HEK293 (cell line): ENCODE data around the gene SLC37A2.

ENCODE experiments used
- CTCF ChIA-PET: fragments of 350-600 bp; formaldehyde crosslinking; extraction: SDS; loops from one replicate; lab custom pipeline; 2021; ENCODE audit warnings: antibody characterized with exemption; lab: Yijun Ruan, JAX
- POLR2A ChIA-PET: fragments of 300-600 bp; formaldehyde crosslinking; extraction: SDS; loops from one replicate; lab custom pipeline; 2020; ENCODE audit warnings: antibody characterized with exemption, inconsistent platforms; lab: Yijun Ruan, JAX
- H3K27ac ChIP-seq: fragments of 200-500 bp; sonication (Bioruptor generic); 2 replicates; pipeline ENCODE4 v1.5.1; 2014; ENCODE audit warnings: low read depth, low read length, control low read depth, inconsistent platforms; ENCODE audit errors: extremely low read depth
- H3K36me3 ChIP-seq, 2 experiments: fragments of 200-500 bp in 1 of 2; sonication (Bioruptor generic) in 1 of 2; 1 replicate in 1 of 2; 2 replicates in 1 of 2; pipeline ENCODE4 v1.5.1; 2014 to 2017; ENCODE audit warnings: inconsistent platforms in 2 of 2, low read length in 2 of 2; ENCODE audit not compliant: control insufficient read depth in 2 of 2, insufficient read depth in 1 of 2
- H3K4me1 ChIP-seq: fragments of 200-500 bp; sonication (Bioruptor generic); 2 replicates; pipeline ENCODE4 v1.5.1; 2014; ENCODE audit warnings: mild to moderate bottlenecking, low read length, inconsistent platforms; ENCODE audit not compliant: control insufficient read depth, insufficient read depth
- H3K4me3 ChIP-seq: 2 replicates; pipeline ENCODE4 v1.5.1; 2011; ENCODE audit warnings: low read depth, mild to moderate bottlenecking, control low read depth, low read length, moderate library complexity
- H3K9me3 ChIP-seq: fragments of 200-500 bp; sonication (Bioruptor generic); 2 replicates; pipeline ENCODE4 v1.5.1; 2014; ENCODE audit warnings: low read depth, low read length, inconsistent platforms; ENCODE audit not compliant: control insufficient read depth, insufficient read depth
- ATF2 ChIP-seq: fragments of 450-650 bp; formaldehyde crosslinking; IDR thresholded peaks from 2 replicates; pipeline ENCODE4 v1.5.1; 2016; ENCODE audit warnings: missing biosample characterization, missing genetic modification characterization, low read depth
- GLI2 ChIP-seq: fragments of 450-650 bp; formaldehyde crosslinking; IDR thresholded peaks from 2 replicates; pipeline ENCODE4; 2017; ENCODE audit warnings: missing biosample characterization, missing genetic modification characterization, low read depth, borderline replicate concordance
- KLF17 ChIP-seq: fragments of 450-650 bp; formaldehyde crosslinking; IDR thresholded peaks from 2 replicates; pipeline ENCODE4 v1.5.1; 2016; ENCODE audit warnings: missing biosample characterization, missing genetic modification characterization
- REPIN1 ChIP-seq: fragments of 450-650 bp; formaldehyde crosslinking; IDR thresholded peaks from 2 replicates; pipeline ENCODE4 v1.5.1; 2017; ENCODE audit warnings: missing biosample characterization, missing genetic modification characterization, low read depth
- SP3 ChIP-seq: fragments of 450-650 bp; formaldehyde crosslinking; IDR thresholded peaks from 2 replicates; pipeline ENCODE4 v1.5.1; 2016; ENCODE audit warnings: missing biosample characterization, missing genetic modification characterization
- ZBTB21 ChIP-seq: fragments of 450-650 bp; formaldehyde crosslinking; IDR thresholded peaks from 2 replicates; pipeline ENCODE4 v1.5.1; 2017; ENCODE audit warnings: missing biosample characterization, missing genetic modification characterization
- ZNF10 ChIP-seq: fragments of 450-650 bp; formaldehyde crosslinking; IDR thresholded peaks from 2 replicates; pipeline ENCODE4 v1.5.1; 2017; ENCODE audit warnings: missing biosample characterization, missing genetic modification characterization
- ZNF138 ChIP-seq: fragments of 450-650 bp; formaldehyde crosslinking; IDR thresholded peaks from 2 replicates; pipeline ENCODE4 v1.5.1; 2016; ENCODE audit warnings: missing biosample characterization, missing genetic modification characterization, borderline replicate concordance
- ZNF157 ChIP-seq: fragments of 450-650 bp; formaldehyde crosslinking; IDR thresholded peaks from 2 replicates; pipeline ENCODE4 v1.5.1; 2016; ENCODE audit warnings: missing biosample characterization, missing genetic modification characterization
- ZNF169 ChIP-seq: fragments of 450-650 bp; formaldehyde crosslinking; IDR thresholded peaks from 2 replicates; pipeline ENCODE4 v1.5.1; 2016; ENCODE audit warnings: missing biosample characterization, missing genetic modification characterization
- ZNF423 ChIP-seq: fragments of 450-650 bp; formaldehyde crosslinking; IDR thresholded peaks from 2 replicates; pipeline ENCODE4 v1.5.1; 2016; ENCODE audit warnings: missing biosample characterization, missing genetic modification characterization
- ZNF449 ChIP-seq: fragments of 450-650 bp; formaldehyde crosslinking; IDR thresholded peaks from 2 replicates; pipeline ENCODE4 v1.5.1; 2017; ENCODE audit warnings: missing biosample characterization, mild to moderate bottlenecking, missing genetic modification characterization, moderate library complexity
- ZNF501 ChIP-seq: fragments of 450-650 bp; formaldehyde crosslinking; IDR thresholded peaks from 2 replicates; pipeline ENCODE4 v1.5.1; 2016; ENCODE audit warnings: missing biosample characterization, missing genetic modification characterization
- ZNF521 ChIP-seq: fragments of 450-650 bp; formaldehyde crosslinking; IDR thresholded peaks from 2 replicates; pipeline ENCODE4 v1.5.1; 2017; ENCODE audit warnings: missing biosample characterization, mild to moderate bottlenecking, missing genetic modification characterization
- ZNF585B ChIP-seq: fragments of 450-650 bp; formaldehyde crosslinking; IDR thresholded peaks from 2 replicates; pipeline ENCODE4 v1.5.1; 2016; ENCODE audit warnings: missing biosample characterization, missing genetic modification characterization
- ZNF624 ChIP-seq: fragments of 450-650 bp; formaldehyde crosslinking; IDR thresholded peaks from 2 replicates; pipeline ENCODE4 v1.5.1; 2017; ENCODE audit warnings: missing biosample characterization, missing genetic modification characterization
- ZNF692 ChIP-seq: fragments of 450-650 bp; formaldehyde crosslinking; IDR thresholded peaks from 2 replicates; pipeline ENCODE4 v1.5.1; 2016; ENCODE audit warnings: missing biosample characterization, missing genetic modification characterization
- ZNF707 ChIP-seq: fragments of 450-650 bp; formaldehyde crosslinking; IDR thresholded peaks from 2 replicates; pipeline ENCODE4 v1.5.1; 2016; ENCODE audit warnings: missing biosample characterization, missing genetic modification characterization
- ZNF747 ChIP-seq: fragments of 450-650 bp; formaldehyde crosslinking; IDR thresholded peaks from 2 replicates; pipeline ENCODE4 v1.5.1; 2016; ENCODE audit warnings: missing biosample characterization, missing genetic modification characterization
- ZNF777 ChIP-seq: fragments of 450-650 bp; formaldehyde crosslinking; IDR thresholded peaks from 2 replicates; pipeline ENCODE4 v1.5.1; 2017; ENCODE audit warnings: missing biosample characterization, missing genetic modification characterization, borderline replicate concordance
- ZSCAN16 ChIP-seq: fragments of 450-650 bp; formaldehyde crosslinking; IDR thresholded peaks from 2 replicates; pipeline ENCODE4 v1.5.1; 2016; ENCODE audit warnings: missing biosample characterization, missing genetic modification characterization
- ZSCAN18 ChIP-seq: fragments of 450-650 bp; formaldehyde crosslinking; IDR thresholded peaks from 2 replicates; pipeline ENCODE4 v1.5.1; 2016; ENCODE audit warnings: missing biosample characterization, missing genetic modification characterization

The SLC37A2 gene

GRCh38 chr11:125084057-125084416, 20.9 kb downstream of the SLC37A2 start:
- H3K4me3 ChIP-seq, result no peak overlapping the region
- CTCF ChIA-PET, result interaction anchor here (1.0 kb wide), 1 partner anchor 344 kb away, joined by 3 read pairs; no protein-coding TSS in a partner anchor
- H3K27ac ChIP-seq, result no peak overlapping the region
- H3K36me3 ChIP-seq, result peaks cover 0 to 13% of the 10 kb centered on the region in 2 experiments; a peak in 1 of 3 replicates
- H3K9me3 ChIP-seq, result no peaks in the 10 kb centered on the region
- H3K4me1 ChIP-seq, result no peaks in the 10 kb centered on the region
- no peak for TF ChIP-seq ZNF157
- no peak for TF ChIP-seq ZBTB21 (tag by site-specific recombination)
- no peak for TF ChIP-seq ZNF501
- TF ChIP-seq ZNF692 (tag by site-specific recombination), result no peak
- TF ChIP-seq ZNF10 (tag by site-specific recombination), result no peak
- TF ChIP-seq ZNF747 (tag by site-specific recombination), result no peak
- TF ChIP-seq KLF17 (tag by site-specific recombination), result no peak
- TF ChIP-seq ZNF777 (tag by site-specific recombination), result no peak
- no peak for TF ChIP-seq ZNF138 (tag by site-specific recombination)
- TF ChIP-seq ZNF585B (tag by site-specific recombination), result no peak
- TF ChIP-seq ZNF707 (tag by site-specific recombination), result no peak
- TF ChIP-seq ZNF624, result no peak
- POLR2A ChIA-PET, result no interaction called here

GRCh38 chr11:125084761-125085231, 21.7 kb downstream of the SLC37A2 start:
- Histone ChIP-seq H3K9me3 (no peaks in the 10 kb centered on the region), H3K27ac (no peak overlapping the region), H3K36me3 (peaks cover 0 to 13% of the 10 kb centered on the region in 2 experiments; a peak in 1 of 3 replicates), H3K4me3 (no peak overlapping the region), H3K4me1 (no peaks in the 10 kb centered on the region)
- POLR2A ChIA-PET, result no interaction called here
- CTCF ChIA-PET, result interaction anchor here (1.0 kb wide), 1 partner anchor 344 kb away, joined by 3 read pairs; no protein-coding TSS in a partner anchor
- TF ChIP-seq ATF2 (tag by site-specific recombination) (no peak), ZNF521 (no peak), GLI2 (tag by site-specific recombination) (no peak), ZNF449 (tag by site-specific recombination) (no peak), REPIN1 (no peak), ZNF169 (tag by site-specific recombination) (no peak), ZNF423 (tag by site-specific recombination) (no peak), SP3 (no peak), ZSCAN18 (tag by site-specific recombination) (no peak), ZSCAN16 (tag by site-specific recombination) (no peak), ZNF157 (no peak)
- TF ChIP-seq, all 188 proteins: peak for 0
